ENCODE measurements around the gene PLEKHN1.

The PLEKHN1 gene

DNA sequence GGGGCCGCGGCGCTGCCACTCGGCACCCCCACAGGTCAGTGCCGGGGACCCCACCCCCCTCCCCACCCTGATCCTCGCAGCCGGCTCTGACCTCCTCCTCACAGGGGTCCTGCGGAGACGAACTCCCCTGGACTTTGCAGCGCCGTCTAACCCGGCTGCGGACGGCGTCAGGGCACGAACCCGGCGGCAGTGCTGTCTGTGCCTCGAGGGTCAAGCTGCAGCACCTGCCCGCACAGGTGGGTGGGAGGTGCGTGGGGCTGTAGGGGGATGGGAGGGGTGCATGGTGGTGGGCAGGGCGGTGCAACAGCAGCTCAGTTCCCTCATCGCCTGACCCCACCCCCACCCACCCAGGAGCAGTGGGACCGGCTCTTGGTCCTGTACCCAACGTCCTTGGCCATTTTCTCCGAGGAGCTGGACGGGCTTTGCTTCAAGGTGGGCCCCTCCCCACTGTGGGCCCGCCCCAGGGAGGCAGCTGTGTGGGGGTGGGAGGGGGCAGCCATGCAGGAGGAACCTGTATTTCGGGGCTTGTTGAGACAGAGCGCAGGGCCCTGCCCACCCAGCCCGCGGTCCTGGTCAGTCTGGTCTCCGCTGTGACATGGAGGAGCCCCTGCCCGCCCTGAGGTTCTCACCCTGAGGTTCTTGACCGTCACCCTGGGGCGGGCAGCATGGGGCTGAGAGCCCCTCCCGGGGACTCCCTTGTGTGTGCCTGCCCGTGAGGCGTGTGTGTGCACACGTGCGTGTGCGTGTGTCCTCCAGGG lies 4.9 kb downstream of the PLEKHN1 start:
- TF ChIP-seq, protein P1, sequence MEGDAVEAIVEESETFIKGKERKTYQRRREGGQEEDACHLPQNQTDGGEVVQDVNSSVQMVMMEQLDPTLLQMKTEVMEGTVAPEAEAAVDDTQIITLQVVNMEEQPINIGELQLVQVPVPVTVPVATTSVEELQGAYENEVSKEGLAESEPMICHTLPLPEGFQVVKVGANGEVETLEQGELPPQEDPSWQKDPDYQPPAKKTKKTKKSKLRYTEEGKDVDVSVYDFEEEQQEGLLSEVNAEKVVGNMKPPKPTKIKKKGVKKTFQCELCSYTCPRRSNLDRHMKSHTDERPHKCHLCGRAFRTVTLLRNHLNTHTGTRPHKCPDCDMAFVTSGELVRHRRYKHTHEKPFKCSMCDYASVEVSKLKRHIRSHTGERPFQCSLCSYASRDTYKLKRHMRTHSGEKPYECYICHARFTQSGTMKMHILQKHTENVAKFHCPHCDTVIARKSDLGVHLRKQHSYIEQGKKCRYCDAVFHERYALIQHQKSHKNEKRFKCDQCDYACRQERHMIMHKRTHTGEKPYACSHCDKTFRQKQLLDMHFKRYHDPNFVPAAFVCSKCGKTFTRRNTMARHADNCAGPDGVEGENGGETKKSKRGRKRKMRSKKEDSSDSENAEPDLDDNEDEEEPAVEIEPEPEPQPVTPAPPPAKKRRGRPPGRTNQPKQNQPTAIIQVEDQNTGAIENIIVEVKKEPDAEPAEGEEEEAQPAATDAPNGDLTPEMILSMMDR (IDR thresholded peaks at IDR 0.05; ENCODE audit: control insufficient read depth, insufficient read depth, low read depth, low read length, missing control alignments), result no peak
- no peak overlapping the region for H3K4me3 ChIP-seq (ENCODE audit: control insufficient read depth, low read depth, low read length)
- no peak for DNase-seq (ENCODE audit: low read depth)

DNA sequence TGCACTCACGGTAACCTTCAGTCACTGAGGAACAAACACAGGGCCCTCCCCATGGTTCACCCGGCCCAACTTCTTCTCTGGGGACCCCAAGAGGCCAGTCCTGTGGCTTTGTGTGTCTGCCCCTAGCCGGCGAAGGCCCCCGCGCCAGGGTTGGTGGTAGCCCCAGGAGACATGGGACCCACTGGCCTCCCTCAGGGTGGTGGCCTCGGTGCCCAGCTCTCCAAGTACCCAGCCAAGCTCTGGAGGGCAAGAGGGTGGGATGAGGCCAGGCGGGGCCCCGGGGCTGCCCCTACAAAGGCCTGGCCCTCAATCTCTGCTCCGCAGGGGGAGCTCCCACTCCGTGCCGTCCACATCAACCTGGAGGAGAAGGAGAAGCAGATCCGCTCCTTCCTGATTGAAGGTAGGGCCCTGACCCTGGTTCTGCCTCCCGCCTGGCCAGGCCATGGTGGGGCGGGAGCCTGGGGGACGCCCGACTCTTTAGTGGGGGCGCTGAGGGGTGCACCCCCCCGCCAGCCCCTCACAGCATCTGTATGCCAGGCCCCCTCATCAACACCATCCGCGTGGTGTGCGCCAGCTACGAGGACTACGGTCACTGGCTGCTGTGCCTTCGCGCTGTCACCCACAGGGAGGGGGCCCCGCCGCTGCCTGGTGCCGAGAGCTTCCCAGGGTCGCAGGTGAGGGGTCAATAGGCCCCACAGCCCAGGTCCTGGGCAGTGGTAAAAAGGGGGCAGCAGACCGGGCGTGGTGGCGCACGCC lies 5.6 kb downstream of the PLEKHN1 start:
- H3K4me3 ChIP-seq (ENCODE audit: control insufficient read depth, low read depth, low read length), result no peak overlapping the region
- TF ChIP-seq, protein P1 (IDR thresholded peaks at IDR 0.05; ENCODE audit: control insufficient read depth, insufficient read depth, low read depth, low read length, missing control alignments), result no peak
- no peak for DNase-seq (ENCODE audit: low read depth)

DNA sequence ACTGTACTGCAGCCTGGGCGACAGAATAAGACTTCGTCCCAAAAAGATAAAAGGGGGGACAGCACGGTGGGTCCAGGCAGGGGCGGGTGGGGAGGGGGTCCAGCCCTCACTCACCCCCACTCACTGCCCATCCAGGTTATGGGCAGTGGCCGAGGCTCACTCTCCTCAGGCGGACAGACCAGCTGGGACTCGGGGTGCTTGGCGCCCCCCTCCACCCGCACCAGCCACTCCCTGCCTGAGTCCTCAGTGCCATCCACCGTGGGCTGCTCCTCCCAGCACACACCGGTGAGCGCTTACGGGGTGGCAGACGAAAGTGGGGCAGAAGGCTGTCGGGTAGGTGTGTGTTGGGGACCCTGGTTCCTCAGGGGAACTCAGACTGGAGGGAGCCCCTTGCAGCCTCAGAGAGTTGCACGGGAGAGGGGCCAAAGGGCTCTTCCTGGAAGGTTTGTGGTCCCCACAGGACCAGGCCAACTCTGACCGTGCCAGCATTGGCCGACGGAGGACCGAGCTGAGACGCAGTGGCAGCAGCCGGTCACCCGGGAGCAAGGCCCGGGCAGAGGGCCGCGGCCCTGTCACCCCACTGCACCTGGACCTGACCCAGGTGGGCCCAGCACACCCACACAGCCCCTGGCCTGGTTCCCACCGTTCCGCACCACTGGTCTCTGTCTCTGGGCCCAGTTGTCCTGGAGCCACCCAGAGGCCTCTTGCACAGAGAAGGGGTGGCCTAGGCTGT lies 6.6 kb downstream of the PLEKHN1 start:
- no peak for DNase-seq (ENCODE audit: low read depth)
- TF ChIP-seq, protein P1 (IDR thresholded peaks at IDR 0.05; ENCODE audit: control insufficient read depth, insufficient read depth, low read depth, low read length, missing control alignments), result no peak
- no peak overlapping the region for H3K4me3 ChIP-seq (ENCODE audit: control insufficient read depth, low read depth, low read length)

GRCh38 chr1:973459-974292 lies 7.4 kb downstream of the PLEKHN1 start:
- H3K4me3 ChIP-seq (ENCODE audit: control insufficient read depth, low read depth, low read length), result no peak overlapping the region
- DNase-seq (ENCODE audit: low read depth), result no peak
- TF ChIP-seq, protein P1 (IDR thresholded peaks at IDR 0.05; ENCODE audit: control insufficient read depth, insufficient read depth, low read depth, low read length, missing control alignments), result no peak

DNA sequence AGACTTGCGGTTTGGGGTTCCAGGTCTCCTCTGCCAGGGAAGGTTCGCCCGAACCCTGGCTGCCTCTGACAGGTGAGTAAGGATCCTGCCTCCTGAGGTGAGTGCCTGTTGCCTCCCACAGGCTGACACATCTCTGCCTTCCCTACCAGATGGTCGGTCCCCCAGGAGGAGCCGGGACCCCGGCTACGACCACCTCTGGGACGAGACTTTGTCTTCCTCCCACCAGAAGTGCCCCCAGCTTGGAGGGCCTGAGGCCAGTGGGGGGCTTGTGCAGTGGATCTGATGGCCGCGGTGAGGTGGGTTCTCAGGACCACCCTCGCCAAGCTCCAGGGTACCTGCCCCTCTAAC lies 8.0 kb downstream of the PLEKHN1 start:
- TF ChIP-seq, protein P1 (IDR thresholded peaks at IDR 0.05; ENCODE audit: control insufficient read depth, insufficient read depth, low read depth, low read length, missing control alignments), result no peak
- no peak for DNase-seq (ENCODE audit: low read depth)

More for the DNA sequence above, 8.0 kb downstream of the PLEKHN1 start:
- no peak overlapping the region for H3K4me3 ChIP-seq (ENCODE audit: control insufficient read depth, low read depth, low read length)

All from AG09309 (cell line).